HL-60 (cell line): ENCODE measurements around the gene MEST.
"Not testable (repeated sequence)": the region's sequence is repeated elsewhere in the genome, so short reads cannot be mapped to it uniquely, and the experiment has no call there.

ENCODE experiments used
- DNase-seq, 2 experiments: peaks; one replicate each; pipeline ENCODE4 v3.0.0-alpha.2; 2010 to 2020; ENCODE audit warnings: low read depth in 1 of 2, low spot score in 1 of 2
- H3K27ac ChIP-seq: fragments of 250-450 bp; sonication (Bioruptor Pico); replicated peaks from 2 replicates; pipeline ENCODE4 v1.5.1; 2020; ENCODE audit warnings: mild to moderate bottlenecking, moderate library complexity
- H3K27me3 ChIP-seq: fragments of 250-450 bp; sonication (Bioruptor Pico); 2 replicates; pipeline ENCODE4 v1.5.1; 2021; ENCODE audit warnings: mild to moderate bottlenecking, moderate library complexity; ENCODE audit not compliant: insufficient read depth, poor library complexity, severe bottlenecking
- H3K4me3 ChIP-seq: replicated peaks from 2 replicates; pipeline ENCODE4 v1.5.1; 2011; ENCODE audit warnings: mild to moderate bottlenecking, control low read depth, low read length; ENCODE audit not compliant: insufficient read depth
- CTCF ChIP-seq: IDR thresholded peaks from one replicate; pipeline ENCODE4 v1.5.1; 2011; ENCODE audit warnings: low read length, control low read depth, inconsistent platforms; ENCODE audit not compliant: insufficient read depth
- GABPA ChIP-seq: IDR thresholded peaks from 2 replicates; pipeline ENCODE4 v1.6.1; 2012; ENCODE audit warnings: low read depth
- POLR2AphosphoS5 ChIP-seq: IDR thresholded peaks from 2 replicates; pipeline ENCODE4 v1.6.1; 2012; ENCODE audit warnings: low read depth
- REST ChIP-seq: IDR thresholded peaks from 2 replicates; pipeline ENCODE4 v1.6.1; 2012; ENCODE audit warnings: low read depth; ENCODE audit not compliant: insufficient replicate concordance
- SPI1 ChIP-seq: IDR thresholded peaks from 2 replicates; pipeline ENCODE4 v1.6.1; 2012; ENCODE audit warnings: low read depth, mild to moderate bottlenecking, borderline replicate concordance

The MEST gene

GRCh38 chr7:130444751-130445407 is 47.0 kb upstream of the MEST start:
- Histone ChIP-seq H3K4me3 (no peak overlapping the region), H3K27me3 (no peaks in the 10 kb centered on the region), H3K27ac (no peak overlapping the region)
- no peak for DNase-seq
- TF ChIP-seq GABPA (no peak), SPI1 (no peak), REST (no peak), POLR2AphosphoS5 (no peak), CTCF (no peak)

- Histone ChIP-seq H3K4me3 (no peak overlapping the region), H3K27me3 (no peaks in the 10 kb centered on the region), H3K27ac (no peak overlapping the region)
- no peak for DNase-seq
- TF ChIP-seq CTCF (no peak), REST (no peak), POLR2AphosphoS5 (no peak), GABPA (no peak), SPI1 (no peak)
Observed at GRCh38 chr7:130446259-130446658, 45.6 kb upstream of the MEST start.

GRCh38 chr7:130451344-130451743 is 40.5 kb upstream of the MEST start:
- H3K27me3 ChIP-seq, DNase-seq, H3K27ac ChIP-seq, H3K4me3 ChIP-seq: not testable (repeated sequence)

- Histone ChIP-seq H3K27ac (no peak overlapping the region), H3K4me3 (no peak overlapping the region), H3K27me3 (no peaks in the 10 kb centered on the region)
- TF ChIP-seq SPI1 (no peak), POLR2AphosphoS5 (no peak), REST (no peak), GABPA (no peak), CTCF (no peak)
- no peak for DNase-seq
Observed at GRCh38 chr7:130452951-130453350, 38.9 kb upstream of the MEST start.
